Measurements from ENCODE around the gene HBP1. TPM values are rescaled to one million over a fixed set of nuclear protein-coding genes. Genes with fewer than 3 reads are reported as not detected.

Gene HBP1
- total RNA-seq, 1 experiment from 2014 or later = 31.0 TPM

DNA sequence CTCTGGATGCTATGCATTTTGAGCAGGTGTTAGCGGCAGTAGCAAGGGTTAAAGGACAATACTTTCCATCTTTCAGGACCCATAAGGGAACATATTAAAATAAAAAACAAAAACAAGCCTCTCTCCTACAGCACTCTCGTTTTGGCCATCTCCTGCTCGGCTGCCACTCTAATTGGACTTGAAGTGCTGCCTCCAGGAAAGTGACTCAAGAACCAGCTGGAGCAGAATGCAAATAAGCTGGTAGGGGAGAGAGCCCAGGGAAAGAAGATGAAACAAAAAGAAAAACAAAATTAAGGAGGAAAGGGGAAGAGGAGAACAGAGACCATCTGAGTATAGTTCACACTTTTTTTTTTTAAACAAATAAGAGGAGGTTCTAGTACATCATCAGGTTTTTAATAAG, 65.6 kb downstream of the HBP1 start (continued):
- TF ChIP-seq, protein P1, sequence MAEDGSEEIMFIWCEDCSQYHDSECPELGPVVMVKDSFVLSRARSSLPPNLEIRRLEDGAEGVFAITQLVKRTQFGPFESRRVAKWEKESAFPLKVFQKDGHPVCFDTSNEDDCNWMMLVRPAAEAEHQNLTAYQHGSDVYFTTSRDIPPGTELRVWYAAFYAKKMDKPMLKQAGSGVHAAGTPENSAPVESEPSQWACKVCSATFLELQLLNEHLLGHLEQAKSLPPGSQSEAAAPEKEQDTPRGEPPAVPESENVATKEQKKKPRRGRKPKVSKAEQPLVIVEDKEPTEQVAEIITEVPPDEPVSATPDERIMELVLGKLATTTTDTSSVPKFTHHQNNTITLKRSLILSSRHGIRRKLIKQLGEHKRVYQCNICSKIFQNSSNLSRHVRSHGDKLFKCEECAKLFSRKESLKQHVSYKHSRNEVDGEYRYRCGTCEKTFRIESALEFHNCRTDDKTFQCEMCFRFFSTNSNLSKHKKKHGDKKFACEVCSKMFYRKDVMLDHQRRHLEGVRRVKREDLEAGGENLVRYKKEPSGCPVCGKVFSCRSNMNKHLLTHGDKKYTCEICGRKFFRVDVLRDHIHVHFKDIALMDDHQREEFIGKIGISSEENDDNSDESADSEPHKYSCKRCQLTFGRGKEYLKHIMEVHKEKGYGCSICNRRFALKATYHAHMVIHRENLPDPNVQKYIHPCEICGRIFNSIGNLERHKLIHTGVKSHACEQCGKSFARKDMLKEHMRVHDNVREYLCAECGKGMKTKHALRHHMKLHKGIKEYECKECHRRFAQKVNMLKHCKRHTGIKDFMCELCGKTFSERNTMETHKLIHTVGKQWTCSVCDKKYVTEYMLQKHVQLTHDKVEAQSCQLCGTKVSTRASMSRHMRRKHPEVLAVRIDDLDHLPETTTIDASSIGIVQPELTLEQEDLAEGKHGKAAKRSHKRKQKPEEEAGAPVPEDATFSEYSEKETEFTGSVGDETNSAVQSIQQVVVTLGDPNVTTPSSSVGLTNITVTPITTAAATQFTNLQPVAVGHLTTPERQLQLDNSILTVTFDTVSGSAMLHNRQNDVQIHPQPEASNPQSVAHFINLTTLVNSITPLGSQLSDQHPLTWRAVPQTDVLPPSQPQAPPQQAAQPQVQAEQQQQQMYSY (CRISPR knock-in tag; IDR thresholded peaks at IDR 0.05) = no peak
- TF ChIP-seq TEAD4 (CRISPR knock-in tag; IDR thresholded peaks at IDR 0.05) (no peak), MXD4 (CRISPR knock-in tag; IDR thresholded peaks at IDR 0.05; ENCODE audit: borderline replicate concordance) (no peak), NFYB (CRISPR knock-in tag; conservative IDR thresholded peaks at IDR 0.05; ENCODE audit: low read depth) (no peak), TP53 (CRISPR knock-in tag; IDR thresholded peaks at IDR 0.05) (no peak), SMAD4 (CRISPR knock-in tag; IDR thresholded peaks at IDR 0.05) (no peak)
- TF ChIP-seq, protein P2, sequence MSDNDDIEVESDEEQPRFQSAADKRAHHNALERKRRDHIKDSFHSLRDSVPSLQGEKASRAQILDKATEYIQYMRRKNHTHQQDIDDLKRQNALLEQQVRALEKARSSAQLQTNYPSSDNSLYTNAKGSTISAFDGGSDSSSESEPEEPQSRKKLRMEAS (CRISPR knock-in tag; IDR thresholded peaks at IDR 0.05) = no peak

DNA sequence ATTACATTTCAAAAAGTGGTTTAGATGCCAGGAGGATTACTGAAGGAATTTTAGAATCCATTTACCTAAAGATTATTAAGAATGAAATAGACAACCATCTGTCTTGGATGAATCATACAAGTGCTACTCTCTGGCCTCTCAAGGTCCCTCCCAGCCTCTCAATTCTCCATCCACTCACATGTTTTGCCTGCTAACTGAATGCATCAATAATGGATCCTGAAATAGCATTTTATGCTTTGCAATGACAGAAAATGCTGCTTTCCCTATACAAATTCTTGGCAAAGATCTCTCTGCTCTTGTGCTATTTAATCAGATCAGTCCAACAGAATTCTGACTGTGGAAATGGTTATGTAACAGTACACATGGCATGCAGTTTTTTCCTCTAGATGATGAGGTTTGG, 68.1 kb downstream of the HBP1 start:
- H3K27me3 Mint-ChIP-seq (ENCODE audit: low read depth) = no peaks in the 10 kb centered on the region
- H3K36me3 Mint-ChIP-seq = no peaks in the 10 kb centered on the region
- peaks cover 25% of the 10 kb centered on the region for H3K4me1 Mint-ChIP-seq
- no peak for TF ChIP-seq TEAD1 (CRISPR knock-in tag; IDR thresholded peaks at IDR 0.05)
- TF ChIP-seq, protein P3, sequence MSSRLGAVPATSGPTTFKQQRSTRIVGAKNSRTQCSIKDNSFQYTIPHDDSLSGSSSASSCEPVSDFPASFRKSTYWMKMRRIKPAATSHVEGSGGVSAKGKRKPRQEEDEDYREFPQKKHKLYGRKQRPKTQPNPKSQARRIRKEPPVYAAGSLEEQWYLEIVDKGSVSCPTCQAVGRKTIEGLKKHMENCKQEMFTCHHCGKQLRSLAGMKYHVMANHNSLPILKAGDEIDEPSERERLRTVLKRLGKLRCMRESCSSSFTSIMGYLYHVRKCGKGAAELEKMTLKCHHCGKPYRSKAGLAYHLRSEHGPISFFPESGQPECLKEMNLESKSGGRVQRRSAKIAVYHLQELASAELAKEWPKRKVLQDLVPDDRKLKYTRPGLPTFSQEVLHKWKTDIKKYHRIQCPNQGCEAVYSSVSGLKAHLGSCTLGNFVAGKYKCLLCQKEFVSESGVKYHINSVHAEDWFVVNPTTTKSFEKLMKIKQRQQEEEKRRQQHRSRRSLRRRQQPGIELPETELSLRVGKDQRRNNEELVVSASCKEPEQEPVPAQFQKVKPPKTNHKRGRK (CRISPR knock-in tag; IDR thresholded peaks at IDR 0.05; ENCODE audit: borderline replicate concordance) = no peak
- no peak for TF ChIP-seq TEAD4 (CRISPR knock-in tag; IDR thresholded peaks at IDR 0.05)
- TF ChIP-seq, protein P4, sequence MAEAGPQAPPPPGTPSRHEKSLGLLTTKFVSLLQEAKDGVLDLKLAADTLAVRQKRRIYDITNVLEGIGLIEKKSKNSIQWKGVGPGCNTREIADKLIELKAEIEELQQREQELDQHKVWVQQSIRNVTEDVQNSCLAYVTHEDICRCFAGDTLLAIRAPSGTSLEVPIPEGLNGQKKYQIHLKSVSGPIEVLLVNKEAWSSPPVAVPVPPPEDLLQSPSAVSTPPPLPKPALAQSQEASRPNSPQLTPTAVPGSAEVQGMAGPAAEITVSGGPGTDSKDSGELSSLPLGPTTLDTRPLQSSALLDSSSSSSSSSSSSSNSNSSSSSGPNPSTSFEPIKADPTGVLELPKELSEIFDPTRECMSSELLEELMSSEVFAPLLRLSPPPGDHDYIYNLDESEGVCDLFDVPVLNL (CRISPR knock-in tag; IDR thresholded peaks at IDR 0.05; ENCODE audit: borderline replicate concordance, low read depth) = no peak
- TF ChIP-seq, protein P5, sequence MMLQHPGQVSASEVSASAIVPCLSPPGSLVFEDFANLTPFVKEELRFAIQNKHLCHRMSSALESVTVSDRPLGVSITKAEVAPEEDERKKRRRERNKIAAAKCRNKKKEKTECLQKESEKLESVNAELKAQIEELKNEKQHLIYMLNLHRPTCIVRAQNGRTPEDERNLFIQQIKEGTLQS (CRISPR knock-in tag; conservative IDR thresholded peaks at IDR 0.05) = no peak
- TF ChIP-seq, protein P6, sequence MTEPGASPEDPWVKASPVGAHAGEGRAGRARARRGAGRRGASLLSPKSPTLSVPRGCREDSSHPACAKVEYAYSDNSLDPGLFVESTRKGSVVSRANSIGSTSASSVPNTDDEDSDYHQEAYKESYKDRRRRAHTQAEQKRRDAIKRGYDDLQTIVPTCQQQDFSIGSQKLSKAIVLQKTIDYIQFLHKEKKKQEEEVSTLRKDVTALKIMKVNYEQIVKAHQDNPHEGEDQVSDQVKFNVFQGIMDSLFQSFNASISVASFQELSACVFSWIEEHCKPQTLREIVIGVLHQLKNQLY (CRISPR knock-in tag; IDR thresholded peaks at IDR 0.05) = no peak
- no peak for TF ChIP-seq GRHL2 (CRISPR knock-in tag; IDR thresholded peaks at IDR 0.05; ENCODE audit: insufficient replicate concordance, severe bottlenecking)
- TF ChIP-seq CBFB (CRISPR knock-in tag; IDR thresholded peaks at IDR 0.05; ENCODE audit: low read depth) = no peak
- TF ChIP-seq, protein P7, sequence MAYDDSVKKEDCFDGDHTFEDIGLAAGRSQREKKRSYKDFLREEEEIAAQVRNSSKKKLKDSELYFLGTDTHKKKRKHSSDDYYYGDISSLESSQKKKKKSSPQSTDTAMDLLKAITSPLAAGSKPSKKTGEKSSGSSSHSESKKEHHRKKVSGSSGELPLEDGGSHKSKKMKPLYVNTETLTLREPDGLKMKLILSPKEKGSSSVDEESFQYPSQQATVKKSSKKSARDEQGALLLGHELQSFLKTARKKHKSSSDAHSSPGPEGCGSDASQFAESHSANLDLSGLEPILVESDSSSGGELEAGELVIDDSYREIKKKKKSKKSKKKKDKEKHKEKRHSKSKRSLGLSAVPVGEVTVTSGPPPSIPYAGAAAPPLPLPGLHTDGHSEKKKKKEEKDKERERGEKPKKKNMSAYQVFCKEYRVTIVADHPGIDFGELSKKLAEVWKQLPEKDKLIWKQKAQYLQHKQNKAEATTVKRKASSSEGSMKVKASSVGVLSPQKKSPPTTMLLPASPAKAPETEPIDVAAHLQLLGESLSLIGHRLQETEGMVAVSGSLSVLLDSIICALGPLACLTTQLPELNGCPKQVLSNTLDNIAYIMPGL (CRISPR knock-in tag; IDR thresholded peaks at IDR 0.05) = no peak
- TF ChIP-seq, protein P8, sequence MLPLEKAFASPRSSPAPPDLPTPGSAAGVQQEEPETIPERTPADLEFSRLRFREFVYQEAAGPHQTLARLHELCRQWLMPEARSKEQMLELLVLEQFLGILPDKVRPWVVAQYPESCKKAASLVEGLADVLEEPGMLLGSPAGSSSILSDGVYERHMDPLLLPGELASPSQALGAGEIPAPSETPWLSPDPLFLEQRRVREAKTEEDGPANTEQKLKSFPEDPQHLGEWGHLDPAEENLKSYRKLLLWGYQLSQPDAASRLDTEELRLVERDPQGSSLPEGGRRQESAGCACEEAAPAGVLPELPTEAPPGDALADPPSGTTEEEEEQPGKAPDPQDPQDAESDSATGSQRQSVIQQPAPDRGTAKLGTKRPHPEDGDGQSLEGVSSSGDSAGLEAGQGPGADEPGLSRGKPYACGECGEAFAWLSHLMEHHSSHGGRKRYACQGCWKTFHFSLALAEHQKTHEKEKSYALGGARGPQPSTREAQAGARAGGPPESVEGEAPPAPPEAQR (CRISPR knock-in tag; IDR thresholded peaks at IDR 0.05) = no peak
- no peaks in the 10 kb centered on the region for H3K9me3 Mint-ChIP-seq
- ATAC-seq = no peak
- H3K27ac Mint-ChIP-seq = no peak overlapping the region
- no peak overlapping the region for H3K4me3 Mint-ChIP-seq
- ChIA-PET POLR2A (no interaction called here), CTCF (no interaction called here)
- no peak for DNase-seq (ENCODE audit: low spot score)
